Central memory CD8-positive, alpha-beta T cell (primary cell): ENCODE data around the gene TTC33.
"Not testable (repeated sequence)": the region's sequence is repeated elsewhere in the genome, so short reads cannot be mapped to it uniquely, and the experiment has no call there.

ENCODE experiments used
- ATAC-seq: fragments of 150-1000 bp; cut with Tn5 transposase; replicated peaks from 2 replicates; pipeline ENCODE4 v1.10.0; 2022; ENCODE audit warnings: mild to moderate bottlenecking, moderate FRiP score, moderate number of reproducible peaks; ENCODE audit not compliant: poor library complexity, severe bottlenecking; ENCODE audit errors: extremely low read depth
- DNase-seq, 2 donors: peaks; one replicate each; pipeline ENCODE4 v3.0.0; 2021; ENCODE audit warnings: low spot score in 2 of 2
- H3K27ac Mint-ChIP-seq: one replicate; pipeline ENCODE4 v1.8.0; 2022; ENCODE audit warnings: low read depth, mild to moderate bottlenecking, moderate library complexity, mixed read lengths
- H3K27me3 Mint-ChIP-seq: one replicate; pipeline ENCODE4 v1.8.0; 2022; ENCODE audit warnings: mixed read lengths
- H3K36me3 Mint-ChIP-seq: one replicate; pipeline ENCODE4 v1.8.0; 2022; ENCODE audit warnings: mild to moderate bottlenecking, moderate library complexity, mixed read lengths; ENCODE audit not compliant: insufficient read depth
- H3K4me1 Mint-ChIP-seq: one replicate; pipeline ENCODE4 v1.8.0; 2022; ENCODE audit warnings: mixed read lengths
- H3K4me3 Mint-ChIP-seq: one replicate; pipeline ENCODE4 v1.8.0; 2022; ENCODE audit warnings: mild to moderate bottlenecking, moderate library complexity, mixed read lengths
- H3K9me3 Mint-ChIP-seq: one replicate; pipeline ENCODE4 v1.8.0; 2022; ENCODE audit warnings: mixed read lengths

Gene TTC33

GRCh38 chr5:40591727-40592396 lies 163.9 kb downstream of the TTC33 start:
- Mint-ChIP-seq H3K4me1 (peaks cover 13% of the 10 kb centered on the region), H3K27ac (peak overlapping the region; percentile 18)
- not testable (repeated sequence) for DNase-seq, H3K36me3 Mint-ChIP-seq, H3K27me3 Mint-ChIP-seq, H3K4me3 Mint-ChIP-seq, H3K9me3 Mint-ChIP-seq, ATAC-seq

GRCh38 chr5:40587376-40587775 lies 168.4 kb downstream of the TTC33 start:
- peaks cover 2% of the 10 kb centered on the region for H3K36me3 Mint-ChIP-seq
- H3K4me3 Mint-ChIP-seq = no peak overlapping the region
- no peak overlapping the region for H3K27ac Mint-ChIP-seq
- H3K4me1 Mint-ChIP-seq = peaks cover 13% of the 10 kb centered on the region
- H3K9me3 Mint-ChIP-seq = no peaks in the 10 kb centered on the region
- no peaks in the 10 kb centered on the region for H3K27me3 Mint-ChIP-seq
- DNase-seq (no peak), ATAC-seq (no peak)

DNA sequence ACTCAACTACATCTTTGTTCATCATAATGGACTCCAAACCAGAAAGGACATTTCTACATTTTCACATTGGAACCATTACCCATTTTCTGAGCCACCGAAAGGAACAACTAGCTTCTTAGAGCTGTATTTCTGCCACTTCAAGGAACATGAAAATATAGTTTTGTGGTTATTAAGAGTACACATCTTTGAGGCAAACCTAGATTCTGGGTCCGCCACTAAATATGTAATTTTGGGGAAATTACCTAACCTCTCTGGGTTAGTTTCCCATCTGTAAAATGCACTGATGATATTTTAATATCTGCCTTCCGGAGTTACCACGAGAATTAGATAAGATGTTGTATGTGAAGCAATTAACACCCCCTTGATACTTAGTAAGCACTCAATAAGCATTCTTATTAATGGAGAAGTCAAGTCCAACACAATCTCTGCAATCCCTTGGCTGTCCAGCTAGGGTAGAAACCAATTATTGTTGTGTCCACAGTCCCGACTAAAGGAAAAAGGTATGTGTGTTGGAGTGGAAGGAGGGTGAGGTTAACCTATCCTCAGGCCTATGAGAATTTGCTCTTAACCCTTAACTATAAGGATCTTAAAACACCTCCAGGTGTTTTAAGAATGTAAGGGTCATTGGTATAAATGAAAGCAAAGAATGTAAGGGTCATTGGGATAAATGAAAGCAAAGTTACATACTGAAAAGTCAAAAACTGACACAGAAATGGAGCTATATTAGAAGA lies 170.1 kb downstream of the TTC33 start:
- Mint-ChIP-seq H3K36me3 (peaks cover 2% of the 10 kb centered on the region), H3K27me3 (no peaks in the 10 kb centered on the region), H3K4me1 (peaks cover 2% of the 10 kb centered on the region), H3K27ac (no peak overlapping the region), H3K4me3 (no peak overlapping the region), H3K9me3 (no peaks in the 10 kb centered on the region)
- DNase-seq = no peak
- no peak for ATAC-seq

- no peak for ATAC-seq
- no peak for DNase-seq
- H3K27me3 Mint-ChIP-seq = no peaks in the 10 kb centered on the region
- no peaks in the 10 kb centered on the region for H3K9me3 Mint-ChIP-seq
- H3K36me3 Mint-ChIP-seq = no peaks in the 10 kb centered on the region
- H3K27ac Mint-ChIP-seq = no peak overlapping the region
- peaks cover 4% of the 10 kb centered on the region for H3K4me1 Mint-ChIP-seq
- H3K4me3 Mint-ChIP-seq = no peak overlapping the region
These were observed 171.7 kb downstream of the TTC33 start for GRCh38 chr5:40584054-40584453.

- H3K4me1 Mint-ChIP-seq = peaks cover 18% of the 10 kb centered on the region
These were observed 177.0 kb downstream of the TTC33 start for GRCh38 chr5:40578501-40579451.

GRCh38 chr5:40577718-40578117 lies 178.0 kb downstream of the TTC33 start:
- H3K27me3 Mint-ChIP-seq = no peaks in the 10 kb centered on the region
- DNase-seq (no peak), ATAC-seq (no peak)
- H3K27ac Mint-ChIP-seq = no peak overlapping the region
- no peak overlapping the region for H3K4me3 Mint-ChIP-seq
- no peaks in the 10 kb centered on the region for H3K36me3 Mint-ChIP-seq
- H3K9me3 Mint-ChIP-seq = no peaks in the 10 kb centered on the region
- H3K4me1 Mint-ChIP-seq = peaks cover 18% of the 10 kb centered on the region

More at GRCh38 chr5:40578501-40579451, 177.0 kb downstream of the TTC33 start:
- Mint-ChIP-seq H3K9me3 (no peaks in the 10 kb centered on the region), H3K27me3 (no peaks in the 10 kb centered on the region), H3K4me3 (peak overlapping the region; percentile 42), H3K27ac (peak overlapping the region; percentile 33), H3K36me3 (no peaks in the 10 kb centered on the region)
- ATAC-seq (no peak), DNase-seq (no peak)

GRCh38 chr5:40575921-40576320 lies 179.8 kb downstream of the TTC33 start:
- Mint-ChIP-seq H3K9me3 (no peaks in the 10 kb centered on the region), H3K4me3 (no peak overlapping the region), H3K27ac (no peak overlapping the region), H3K27me3 (no peaks in the 10 kb centered on the region), H3K36me3 (no peaks in the 10 kb centered on the region), H3K4me1 (peaks cover 18% of the 10 kb centered on the region)
- DNase-seq = no peak
- no peak for ATAC-seq

- no peak for DNase-seq
- H3K36me3 Mint-ChIP-seq = no peaks in the 10 kb centered on the region
- H3K27ac Mint-ChIP-seq = no peak overlapping the region
- no peak overlapping the region for H3K4me3 Mint-ChIP-seq
- peaks cover 18% of the 10 kb centered on the region for H3K4me1 Mint-ChIP-seq
- no peaks in the 10 kb centered on the region for H3K9me3 Mint-ChIP-seq
- no peaks in the 10 kb centered on the region for H3K27me3 Mint-ChIP-seq
- ATAC-seq = no peak
These were observed 180.3 kb downstream of the TTC33 start for GRCh38 chr5:40575411-40575810.

GRCh38 chr5:40572937-40573336 lies 182.8 kb downstream of the TTC33 start:
- DNase-seq (no peak), ATAC-seq (no peak)
- peaks cover 2% of the 10 kb centered on the region for H3K4me1 Mint-ChIP-seq
- H3K4me3 Mint-ChIP-seq = no peak overlapping the region
- no peaks in the 10 kb centered on the region for H3K36me3 Mint-ChIP-seq
- no peak overlapping the region for H3K27ac Mint-ChIP-seq
- no peaks in the 10 kb centered on the region for H3K9me3 Mint-ChIP-seq
- no peaks in the 10 kb centered on the region for H3K27me3 Mint-ChIP-seq

DNA sequence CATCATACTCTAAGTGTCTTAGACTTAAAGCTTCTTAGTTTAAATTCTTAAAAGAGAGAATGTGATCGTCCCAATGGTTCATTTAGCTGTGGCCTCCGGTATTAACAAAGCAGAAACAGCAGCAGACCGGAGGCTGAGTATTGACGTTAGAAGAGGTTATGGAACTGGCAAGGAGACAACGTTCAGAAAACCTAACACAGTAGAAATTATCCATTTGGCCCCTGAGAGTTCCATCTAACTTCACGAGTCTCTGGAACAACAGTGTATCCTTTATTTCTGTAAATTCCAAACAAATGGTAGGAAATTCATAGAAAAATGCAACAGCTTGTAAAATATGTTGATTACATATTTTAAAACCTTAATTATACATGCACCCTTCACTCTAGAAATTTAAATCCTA lies 183.4 kb downstream of the TTC33 start:
- Mint-ChIP-seq H3K9me3 (no peaks in the 10 kb centered on the region), H3K27ac (no peak overlapping the region), H3K27me3 (no peaks in the 10 kb centered on the region), H3K36me3 (no peaks in the 10 kb centered on the region), H3K4me3 (no peak overlapping the region), H3K4me1 (no peaks in the 10 kb centered on the region)
- DNase-seq (no peak), ATAC-seq (no peak)

- no peaks in the 10 kb centered on the region for H3K27me3 Mint-ChIP-seq
- H3K27ac Mint-ChIP-seq = no peak overlapping the region
These were observed 184.0 kb downstream of the TTC33 start for GRCh38 chr5:40571729-40572128.

DNA sequence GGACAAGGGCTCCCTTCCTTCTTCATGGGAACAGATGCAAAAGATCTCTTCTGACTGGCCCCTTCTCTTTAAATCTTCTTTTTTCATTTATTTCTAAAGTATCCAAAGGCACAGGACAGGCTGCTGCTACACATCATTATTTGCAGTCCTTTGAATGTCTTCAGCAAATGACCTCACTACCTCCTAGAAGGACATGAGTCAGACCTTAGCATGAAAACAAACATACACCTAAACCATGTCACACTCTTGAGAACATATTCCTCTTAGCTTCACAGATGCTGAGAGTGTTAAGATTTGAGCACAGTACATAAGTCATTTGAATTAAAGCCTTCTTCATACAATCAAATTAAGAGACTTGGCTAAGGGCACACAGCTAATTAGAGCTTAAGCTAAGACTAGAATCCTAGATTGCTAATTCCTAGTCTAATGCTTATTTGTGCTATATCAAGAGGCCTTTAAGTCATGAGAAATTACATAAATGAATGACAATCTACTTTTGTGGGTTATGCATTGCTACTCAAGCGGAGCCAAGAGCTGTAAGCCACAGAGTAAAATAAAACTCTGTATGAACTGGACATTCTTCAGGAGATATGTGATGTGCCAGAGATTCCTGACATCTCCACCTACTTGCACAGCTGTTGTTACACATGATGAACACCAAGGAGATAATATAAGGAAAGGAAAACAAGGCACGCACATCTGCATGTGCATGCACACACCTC lies 185.2 kb downstream of the TTC33 start:
- Mint-ChIP-seq H3K27me3 (no peaks in the 10 kb centered on the region), H3K9me3 (no peaks in the 10 kb centered on the region), H3K36me3 (no peaks in the 10 kb centered on the region), H3K4me1 (no peaks in the 10 kb centered on the region), H3K27ac (no peak overlapping the region), H3K4me3 (no peak overlapping the region)
- DNase-seq (no peak), ATAC-seq (no peak)

More at GRCh38 chr5:40571729-40572128, 184.0 kb downstream of the TTC33 start:
- no peaks in the 10 kb centered on the region for H3K9me3 Mint-ChIP-seq
- no peaks in the 10 kb centered on the region for H3K4me1 Mint-ChIP-seq
- H3K4me3 Mint-ChIP-seq = no peak overlapping the region
- H3K36me3 Mint-ChIP-seq = no peaks in the 10 kb centered on the region
- ATAC-seq = no peak
- DNase-seq = no peak
